Lower leg skin (tissue), 4 donors: ENCODE data around the gene ENTREP1. TPM values are rescaled to one million over a fixed set of nuclear protein-coding genes. Genes with fewer than 3 reads are reported as not detected.

Experiments used
- DNase-seq, 2 donors: peaks; one replicate each; pipeline ENCODE4 v3.0.0-alpha.2; 2019; ENCODE audit warnings: low spot score in 2 of 2
- H3K4me3 ChIP-seq: fragments of 200-600 bp; sonication (generic); 2 replicates; pipeline ENCODE4 v1.5.1; 2017; ENCODE audit warnings: mild to moderate bottlenecking, low read depth; ENCODE audit not compliant: poor library complexity, severe bottlenecking
- POLR2A ChIP-seq, 2 donors: fragments of 450-650 bp; IDR thresholded peaks; one replicate each; pipeline ENCODE4 v1.6.1; 2016 to 2017; ENCODE audit warnings: antibody characterized with exemption in 2 of 2, mild to moderate bottlenecking in 1 of 2, moderate library complexity in 1 of 2
- WGBS, 2 donors: methylation state at CpG; one replicate each; pipeline ENCODE4 v1.1.5; 2018; 5-methylcytosine and 5-hydroxymethylcytosine counted together
- intact Hi-C: fragments of 100-400 bp; cut with DNase I; formaldehyde crosslinking; loops from one replicate; pipeline ENCODE4 v1.15.0; 2023; ENCODE audit warnings: low total_unique reads
- total RNA-seq, 4 donors: library from RNA; depleted of rRNA; stranded (reverse); fragments of >200 nt; gene quantifications; one replicate each; pipeline ENCODE4 v1.1.0, GENCODE V29; 2016
- TF ChIP-seq, protein P1 (sequence below), 3 donors: fragments of 450-650 bp; IDR thresholded peaks; one replicate each; pipeline ENCODE4 v1.5.1; 2016; ENCODE audit warnings: antibody characterized with exemption in 3 of 3, mild to moderate bottlenecking in 3 of 3, moderate library complexity in 2 of 3

Gene ENTREP1
- total RNA-seq, 4 donors from 2014 or later = 12.7 to 19.1 (median 16.3) TPM

DNA sequence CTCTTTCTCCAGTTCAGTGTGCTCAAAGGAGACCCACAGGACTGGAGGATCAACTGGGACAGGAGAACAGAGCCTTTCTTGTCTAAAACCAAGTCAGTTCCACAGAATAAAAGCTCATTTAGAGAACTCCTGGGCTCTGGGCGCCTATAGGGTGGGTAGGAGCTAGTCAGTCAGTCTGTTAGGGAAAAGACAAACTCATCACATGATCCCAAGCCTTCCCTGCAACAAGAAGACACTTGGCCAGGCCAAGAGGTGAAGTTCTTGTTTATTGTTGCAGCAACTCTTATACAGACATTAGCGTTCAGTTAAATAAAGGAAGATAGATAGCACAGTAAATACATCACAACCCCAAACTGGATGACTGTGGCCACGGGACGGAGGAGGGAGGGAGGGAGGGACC is 102.3 kb downstream of the ENTREP1 start:
- TF ChIP-seq POLR2A (IDR thresholded peaks at IDR 0.05) = no peak
- TF ChIP-seq, protein P1, sequence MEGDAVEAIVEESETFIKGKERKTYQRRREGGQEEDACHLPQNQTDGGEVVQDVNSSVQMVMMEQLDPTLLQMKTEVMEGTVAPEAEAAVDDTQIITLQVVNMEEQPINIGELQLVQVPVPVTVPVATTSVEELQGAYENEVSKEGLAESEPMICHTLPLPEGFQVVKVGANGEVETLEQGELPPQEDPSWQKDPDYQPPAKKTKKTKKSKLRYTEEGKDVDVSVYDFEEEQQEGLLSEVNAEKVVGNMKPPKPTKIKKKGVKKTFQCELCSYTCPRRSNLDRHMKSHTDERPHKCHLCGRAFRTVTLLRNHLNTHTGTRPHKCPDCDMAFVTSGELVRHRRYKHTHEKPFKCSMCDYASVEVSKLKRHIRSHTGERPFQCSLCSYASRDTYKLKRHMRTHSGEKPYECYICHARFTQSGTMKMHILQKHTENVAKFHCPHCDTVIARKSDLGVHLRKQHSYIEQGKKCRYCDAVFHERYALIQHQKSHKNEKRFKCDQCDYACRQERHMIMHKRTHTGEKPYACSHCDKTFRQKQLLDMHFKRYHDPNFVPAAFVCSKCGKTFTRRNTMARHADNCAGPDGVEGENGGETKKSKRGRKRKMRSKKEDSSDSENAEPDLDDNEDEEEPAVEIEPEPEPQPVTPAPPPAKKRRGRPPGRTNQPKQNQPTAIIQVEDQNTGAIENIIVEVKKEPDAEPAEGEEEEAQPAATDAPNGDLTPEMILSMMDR (IDR thresholded peaks at IDR 0.05) = no peak
- no peak for DNase-seq

DNA sequence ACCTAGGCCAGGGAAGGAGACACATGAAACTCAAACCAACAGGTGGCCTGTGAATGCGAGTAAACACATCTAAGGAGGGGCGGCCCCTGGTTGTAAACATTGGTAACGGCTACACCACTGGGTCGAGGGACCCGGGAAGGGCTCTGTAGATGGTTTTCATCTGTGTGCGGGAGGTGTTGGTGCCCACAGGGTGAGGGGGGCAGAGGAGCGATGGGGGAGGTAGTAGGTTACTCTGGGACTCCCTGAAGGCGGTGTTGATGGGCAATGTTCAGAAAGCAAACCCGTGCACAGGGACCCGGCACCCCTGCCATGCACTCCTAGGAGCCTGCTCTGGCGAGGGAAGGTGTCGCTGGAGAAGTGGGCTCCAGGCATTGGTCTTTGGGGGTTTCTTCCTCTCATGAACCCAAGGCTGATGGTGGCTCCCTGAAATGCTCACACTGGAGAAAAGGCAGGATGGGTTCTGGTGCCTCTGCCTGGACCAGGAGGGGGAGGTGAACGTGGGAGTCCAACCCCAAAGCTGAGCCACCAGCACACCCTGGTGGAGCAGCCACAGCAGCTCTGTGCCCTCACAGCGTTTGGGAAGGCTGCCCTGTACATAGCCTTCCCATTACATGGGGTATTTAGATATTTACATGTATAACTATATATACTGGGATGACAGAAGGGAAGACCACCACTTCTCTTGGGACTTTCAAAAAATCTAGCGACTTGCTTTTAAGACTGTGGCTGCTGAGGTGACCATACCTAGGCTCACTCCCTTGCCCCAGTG is 103.2 kb downstream of the ENTREP1 start:
- 93 to 94% methylated on average over 15 of the region's 15 CpGs for WGBS, 2 donors
- no peak overlapping the region for H3K4me3 ChIP-seq
- intact Hi-C loops = no loop called here
- no peak for DNase-seq
- no peak for TF ChIP-seq POLR2A (IDR thresholded peaks at IDR 0.05)
- TF ChIP-seq, protein P1 (IDR thresholded peaks at IDR 0.05) = no peak

More for the DNA sequence above, 102.3 kb downstream of the ENTREP1 start:
- intact Hi-C loops = no loop called here
- WGBS, 2 donors = 85 to 90% methylated on average over 4 of the region's 4 CpGs
- H3K4me3 ChIP-seq = no peak overlapping the region

- DNase-seq = no peak
- WGBS, 2 donors = 90 to 91% methylated on average over 6 of the region's 6 CpGs
- no peak overlapping the region for H3K4me3 ChIP-seq
- TF ChIP-seq, protein P1 (IDR thresholded peaks at IDR 0.05) = no peak
- TF ChIP-seq POLR2A (IDR thresholded peaks at IDR 0.05) = no peak
- intact Hi-C loops = no loop called here
These were observed 104.3 kb downstream of the ENTREP1 start for GRCh38 chr9:69429281-69429680.

GRCh38 chr9:69430206-69430605 is 105.2 kb downstream of the ENTREP1 start:
- intact Hi-C loops = no loop called here
- 74 to 92% methylated on average over 4 of the region's 4 CpGs for WGBS, 2 donors
- no peak for DNase-seq
- TF ChIP-seq, protein P1 (IDR thresholded peaks at IDR 0.05) = no peak
- no peak for TF ChIP-seq POLR2A (IDR thresholded peaks at IDR 0.05)
- H3K4me3 ChIP-seq = no peak overlapping the region

DNA sequence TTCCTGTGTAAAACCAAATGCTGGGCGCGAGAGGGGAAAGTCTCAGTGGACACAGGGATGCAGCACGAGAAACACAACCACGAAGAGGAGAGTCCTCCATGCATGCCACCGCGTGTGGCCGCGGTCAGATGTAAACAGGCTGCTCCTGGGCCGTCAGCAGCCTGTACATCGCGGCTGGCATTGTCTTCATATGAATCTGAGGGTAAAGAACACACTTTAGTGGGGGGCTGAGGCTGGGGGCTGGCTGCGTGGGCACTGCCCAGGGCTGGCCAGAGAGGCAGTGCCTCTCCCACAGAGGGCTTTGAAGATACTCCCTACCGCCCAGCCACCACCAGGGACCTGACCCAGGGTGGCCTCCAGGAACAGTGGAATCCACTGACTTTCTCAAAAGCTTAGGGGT is 106.2 kb downstream of the ENTREP1 start:
- DNase-seq = no peak
- WGBS, 2 donors = 90 to 93% methylated on average over 13 of the region's 13 CpGs
- intact Hi-C loops = no loop called here

More for the DNA sequence above, 106.2 kb downstream of the ENTREP1 start:
- no peak overlapping the region for H3K4me3 ChIP-seq
- no peak for TF ChIP-seq POLR2A (IDR thresholded peaks at IDR 0.05)
- TF ChIP-seq, protein P1 (IDR thresholded peaks at IDR 0.05) = no peak
